HepG2 (cell line): ENCODE results near the gene TBC1D4. TPM values are rescaled to one million over a fixed set of nuclear protein-coding genes. Genes with fewer than 3 reads are reported as not detected.

Experiments used
- AKNA ChIP-seq: sonication (generic); formaldehyde crosslinking; IDR thresholded peaks from 2 replicates; pipeline ENCODE4 v1.4.0; 2020; ENCODE audit warnings: missing genetic modification reagents, borderline replicate concordance
- ASH2L ChIP-seq: fragments of 300-600, 200-600 bp; sonication (generic); IDR thresholded peaks from 2 replicates; pipeline ENCODE4 v1.7.0; 2017; ENCODE audit warnings: low read depth, mild to moderate bottlenecking, moderate library complexity, mixed read lengths, low read length; ENCODE audit not compliant: insufficient read length
- FOXP1 ChIP-seq, 2 experiments: fragments of 450-650 bp in 1 of 2; IDR thresholded peaks; 2 replicates each; pipeline ENCODE4 v1.6.1; 2017 to 2018; ENCODE audit warnings: antibody characterized with exemption in 1 of 2
- GMEB1 ChIP-seq: sonication (generic); formaldehyde crosslinking; IDR thresholded peaks from 2 replicates; pipeline ENCODE4 v1.5.1; 2020; ENCODE audit warnings: missing genetic modification reagents, mild to moderate bottlenecking, borderline replicate concordance
- HNF4G ChIP-seq, 2 experiments: sonication (generic) in 1 of 2; formaldehyde crosslinking in 1 of 2; IDR thresholded peaks; 2 replicates each; pipeline versions ENCODE4 v1.4.0 to v1.6.1; 2011 to 2020; ENCODE audit warnings: borderline replicate concordance in 2 of 2, low read depth in 2 of 2, mild to moderate bottlenecking in 2 of 2, low read length in 1 of 2, missing genetic modification reagents in 1 of 2, moderate library complexity in 1 of 2
- KDM5B ChIP-seq: sonication (generic); formaldehyde crosslinking; IDR thresholded peaks from 2 replicates; pipeline ENCODE4 v1.4.0; 2020; ENCODE audit warnings: missing genetic modification reagents, mild to moderate bottlenecking, borderline replicate concordance
- MEIS2 ChIP-seq: sonication (generic); formaldehyde crosslinking; IDR thresholded peaks from 2 replicates; pipeline ENCODE4 v1.9.0; 2021; ENCODE audit warnings: mild to moderate bottlenecking, missing genetic modification reagents
- MXI1 ChIP-seq: IDR thresholded peaks from 3 replicates; pipeline ENCODE4 v1.6.1; 2012; ENCODE audit warnings: low read depth, low read length, inconsistent platforms, borderline replicate concordance
- PHF5A ChIP-seq: IDR thresholded peaks from one replicate; pipeline ENCODE4 v1.6.1; 2018; ENCODE audit warnings: low read depth, missing genetic modification reagents; ENCODE audit not compliant: unreplicated experiment
- POLR2A ChIP-seq, 2 experiments: IDR thresholded peaks; 2 replicates each; pipeline ENCODE4 v1.6.1; 2011; ENCODE audit warnings: low read depth in 2 of 2, low read length in 2 of 2, mild to moderate bottlenecking in 1 of 2, moderate library complexity in 1 of 2; ENCODE audit not compliant: insufficient read depth in 1 of 2
- RELA ChIP-seq: sonication (generic); formaldehyde crosslinking; IDR thresholded peaks from 2 replicates; pipeline ENCODE4 v1.4.0; 2020; ENCODE audit warnings: missing genetic modification reagents
- RFXAP ChIP-seq: sonication (generic); formaldehyde crosslinking; IDR thresholded peaks from 2 replicates; pipeline ENCODE4 v1.4.0; 2020; ENCODE audit warnings: missing genetic modification reagents, borderline replicate concordance
- RXRA ChIP-seq: sonication (generic); formaldehyde crosslinking; IDR thresholded peaks from 2 replicates; pipeline ENCODE4 v1.5.1; 2020; ENCODE audit warnings: missing genetic modification reagents
- SAP130 ChIP-seq: IDR thresholded peaks from 2 replicates; pipeline ENCODE4 v1.6.1; 2016; ENCODE audit warnings: low read depth
- SMAD9 ChIP-seq: sonication (generic); formaldehyde crosslinking; IDR thresholded peaks from 2 replicates; pipeline ENCODE4 v1.5.1; 2020; ENCODE audit warnings: mild to moderate bottlenecking, missing genetic modification reagents
- SNRNP70 ChIP-seq: fragments of 200-400 bp; formaldehyde crosslinking; IDR thresholded peaks from 2 replicates; pipeline ENCODE4 v1.6.1; 2017; ENCODE audit warnings: mild to moderate bottlenecking, low read depth, low read length, moderate library complexity
- TCF7 ChIP-seq: sonication (generic); IDR thresholded peaks from 2 replicates; pipeline ENCODE4 v1.6.1; 2016; ENCODE audit warnings: antibody characterized with exemption, low read depth
- THRA ChIP-seq: sonication (generic); formaldehyde crosslinking; IDR thresholded peaks from 2 replicates; pipeline ENCODE4 v1.4.0; 2020; ENCODE audit warnings: missing genetic modification reagents, borderline replicate concordance
- TSC22D2 ChIP-seq: sonication (generic); formaldehyde crosslinking; IDR thresholded peaks from 2 replicates; pipeline ENCODE4 v1.5.1; 2020; ENCODE audit warnings: missing genetic modification reagents, mild to moderate bottlenecking, borderline replicate concordance
- ZFAT ChIP-seq: sonication (generic); formaldehyde crosslinking; conservative IDR thresholded peaks from 2 replicates; pipeline ENCODE4 v1.8.1; 2023; ENCODE audit warnings: missing genetic modification reagents, inconsistent platforms
- ZKSCAN1 ChIP-seq: fragments of 150-350 bp; IDR thresholded peaks from 2 replicates; pipeline ENCODE4 v1.6.1; 2014; ENCODE audit warnings: low read length
- ZNF264 ChIP-seq: sonication (generic); formaldehyde crosslinking; IDR thresholded peaks from 2 replicates; pipeline ENCODE4 v1.4.0; 2020; ENCODE audit warnings: missing genetic modification reagents
- ZNF562 ChIP-seq: sonication (generic); formaldehyde crosslinking; IDR thresholded peaks from 2 replicates; pipeline ENCODE4 v1.8.0; 2022; ENCODE audit warnings: missing genetic modification reagents, borderline replicate concordance
- ZNF775 ChIP-seq: sonication (generic); formaldehyde crosslinking; IDR thresholded peaks from 2 replicates; pipeline ENCODE4 v1.4.0; 2020; ENCODE audit warnings: missing genetic modification reagents, mild to moderate bottlenecking, moderate library complexity, borderline replicate concordance
- polyA plus RNA-seq, 8 experiments: library from polyadenylated mRNA; depleted of rRNA in 3 of 8; stranded (reverse) in 7 of 8; unstranded in 1 of 8; fragments of >200 nt; fragmentation: Illumina TruSeq in 4 of 8; extraction: Trizol in 4 of 8; gene quantifications; 2 replicates each; pipeline versions ENCODE4 v1.2.1 to v1.2.3, GENCODE V29; 2011 to 2016; ENCODE audit warnings: low read depth in 4 of 8, missing spikeins in 1 of 8, mixed read lengths in 1 of 8; ENCODE audit not compliant: insufficient read depth in 1 of 8
- total RNA-seq, 5 experiments: library from RNA; depleted of rRNA; stranded (reverse); fragments of >200 nt; fragmentation: Illumina TruSeq; extraction: Trizol; gene quantifications; 2 replicates each; pipeline ENCODE4 v1.2.3, GENCODE V29; 2016; ENCODE audit warnings: low read depth in 1 of 5

The TBC1D4 gene
- total and polyA plus RNA-seq, 2 of the 13 experiments (the other 11 are each of a cell fraction or from before 2014, with no cell fraction given) = 35.9 to 64.4 TPM

GRCh38 chr13:75440100-75440499, 41.9 kb downstream of the TBC1D4 start (continued):
- TF ChIP-seq THRA (CRISPR knock-in tag) = peak; percentile 90; the same call in 1 of the 2 replicates
- TF ChIP-seq SAP130 (CRISPR knock-in tag) = peak; percentile 50; the same call in 1 of the 2 replicates
- TF ChIP-seq AKNA (CRISPR knock-in tag) = no peak
- no peak for TF ChIP-seq RELA
- no peak for TF ChIP-seq MXI1
- peak; percentile 41; the same call in 1 of the 2 replicates for TF ChIP-seq RXRA (CRISPR knock-in tag)
- TF ChIP-seq MEIS2 (CRISPR knock-in tag) = no peak
- no peak for TF ChIP-seq SMAD9 (CRISPR knock-in tag)
- TF ChIP-seq ZFAT = no peak
- TF ChIP-seq ASH2L = no peak
- TF ChIP-seq GMEB1 (CRISPR knock-in tag) = no peak
- no peak for TF ChIP-seq FOXP1 (IDR thresholded peaks at IDR 0.05)
- TF ChIP-seq FOXP1 (CRISPR knock-in tag; IDR thresholded peaks at IDR 0.05) = peak; percentile 35; the same call in 1 of the 2 replicates
- no peak for TF ChIP-seq ZKSCAN1
- no peak for TF ChIP-seq ZNF562
- no peak for TF ChIP-seq RFXAP (CRISPR knock-in tag)
- no peak for TF ChIP-seq ZNF264 (CRISPR knock-in tag)
- TF ChIP-seq ZNF775 (CRISPR knock-in tag) = no peak
- TF ChIP-seq PHF5A = no peak
- TF ChIP-seq TCF7 = peak; percentile 64
- no peak for TF ChIP-seq SNRNP70
- no peak for TF ChIP-seq POLR2A (IDR thresholded peaks at IDR 0.05; ENCODE audit: insufficient read depth in 1 of 2, low read depth in 2 of 2, low read length in 2 of 2)
- TF ChIP-seq KDM5B (CRISPR knock-in tag) = no peak
- no peak for TF ChIP-seq TSC22D2 (CRISPR knock-in tag)
- TF ChIP-seq HNF4G (IDR thresholded peaks at IDR 0.05; ENCODE audit: borderline replicate concordance, low read depth, low read length) = peak; percentile 67
- no peak for TF ChIP-seq HNF4G (CRISPR knock-in tag; IDR thresholded peaks at IDR 0.05; ENCODE audit: borderline replicate concordance, low read depth)
